ENCODE measurements around the gene ATRNL1. TPM values are rescaled to one million over a fixed set of nuclear protein-coding genes. Genes with fewer than 3 reads are reported as not detected.

Gene ATRNL1
- total RNA-seq, 2 experiments from 2014 or later = not detected

- intact Hi-C loops (cut with micrococcal nuclease; ENCODE audit: unreplicated experiment) = no loop called here
- Histone ChIP-seq H3K27ac (ENCODE audit: low read depth, low read length, poor library complexity, severe bottlenecking) (no peak overlapping the region), H3K4me1 (ENCODE audit: insufficient read depth, low read length, poor library complexity, severe bottlenecking) (no peaks in the 10 kb centered on the region), H3K4me2 (ENCODE audit: low read length) (no peak overlapping the region), H3K36me3 (ENCODE audit: insufficient read depth, low read length) (no peaks in the 10 kb centered on the region), H3K79me2 (ENCODE audit: insufficient read depth, low read depth, low read length) (no peaks in the 10 kb centered on the region), H3K9me2 (ENCODE audit: insufficient read depth, low read length) (no peaks in the 10 kb centered on the region), H4K20me1 (ENCODE audit: insufficient read depth, low read length) (no peaks in the 10 kb centered on the region), H3K4me3 (ENCODE audit: low read depth, low read length, poor library complexity, severe bottlenecking) (no peak overlapping the region), H2AFZ (ENCODE audit: low read length) (no peak overlapping the region), H3K9me3 (ENCODE audit: low read length) (no peaks in the 10 kb centered on the region)
- no peak for DNase-seq (ENCODE audit: low spot score)
- BruUV-seq (replicated peaks) = no TSS peak
- TF ChIP-seq EZH2phosphoT487 (IDR thresholded peaks at IDR 0.05; ENCODE audit: borderline replicate concordance, low read depth, low read length) (no peak), CTCF (conservative IDR thresholded peaks at IDR 0.05; ENCODE audit: low read length) (no peak)
- ChIA-PET CTCF (ENCODE audit: unreplicated experiment) (interaction anchor here (0.5 kb wide), 1 partner anchor 212 kb away, joined by 3 read pairs; no protein-coding TSS in a partner anchor), POLR2A (no interaction called here)
Measured at GRCh38 chr10:115974351-115974750, 881.2 kb downstream of the ATRNL1 start.

DNA sequence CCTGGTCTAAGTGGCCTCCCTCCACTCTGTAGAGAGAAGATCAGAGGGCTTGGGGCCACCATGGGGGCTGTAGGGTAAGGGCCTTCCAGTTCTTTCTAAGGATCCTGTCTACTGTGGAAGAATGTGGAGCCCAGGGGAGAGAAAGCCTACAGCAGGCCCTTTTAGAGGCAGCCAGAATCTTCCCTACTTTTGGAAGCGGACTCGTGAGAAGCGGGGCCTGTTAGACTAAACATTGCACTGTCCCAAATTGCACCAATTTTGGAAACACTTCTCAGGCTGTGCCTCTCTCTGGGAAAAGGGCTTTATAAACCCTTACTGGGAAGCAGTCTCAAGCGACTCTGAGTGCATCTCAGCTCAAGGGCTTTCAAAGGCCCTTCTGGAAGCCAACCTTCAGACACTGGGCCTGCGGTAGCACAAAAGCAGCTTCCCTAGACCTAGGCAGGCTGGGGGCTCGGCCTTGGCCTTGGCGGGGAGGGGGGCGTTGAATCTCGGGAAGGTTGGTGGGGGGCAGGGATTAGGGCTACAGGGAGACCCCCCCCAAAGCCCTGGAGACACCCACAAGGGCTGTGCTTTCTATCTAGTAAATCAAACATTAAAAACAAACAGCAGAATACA is 881.8 kb downstream of the ATRNL1 start:
- Histone ChIP-seq H3K36me3 (ENCODE audit: insufficient read depth, low read length) (no peaks in the 10 kb centered on the region), H3K4me2 (ENCODE audit: low read length) (no peak overlapping the region), H3K9me3 (ENCODE audit: low read length) (no peaks in the 10 kb centered on the region), H3K27ac (ENCODE audit: low read depth, low read length, poor library complexity, severe bottlenecking) (no peak overlapping the region), H3K4me3 (ENCODE audit: low read depth, low read length, poor library complexity, severe bottlenecking) (no peak overlapping the region), H3K79me2 (ENCODE audit: insufficient read depth, low read depth, low read length) (no peaks in the 10 kb centered on the region), H3K4me1 (ENCODE audit: insufficient read depth, low read length, poor library complexity, severe bottlenecking) (no peaks in the 10 kb centered on the region), H3K9me2 (ENCODE audit: insufficient read depth, low read length) (no peaks in the 10 kb centered on the region), H2AFZ (ENCODE audit: low read length) (no peak overlapping the region), H4K20me1 (ENCODE audit: insufficient read depth, low read length) (no peaks in the 10 kb centered on the region)
- ChIA-PET POLR2A (no interaction called here), CTCF (ENCODE audit: unreplicated experiment) (interaction anchor here (0.5 kb wide), 1 partner anchor 211 kb away, joined by 3 read pairs; no protein-coding TSS in a partner anchor)
- BruUV-seq (replicated peaks) = no TSS peak
- no peak for TF ChIP-seq CTCF (conservative IDR thresholded peaks at IDR 0.05; ENCODE audit: low read length)
- TF ChIP-seq EZH2phosphoT487 (IDR thresholded peaks at IDR 0.05; ENCODE audit: borderline replicate concordance, low read depth, low read length) = no peak
- no peak for DNase-seq (ENCODE audit: low spot score)
- intact Hi-C loops (cut with micrococcal nuclease; ENCODE audit: unreplicated experiment) = no loop called here

- H2AFZ ChIP-seq (ENCODE audit: low read length) = no peak overlapping the region
- ChIA-PET CTCF (ENCODE audit: unreplicated experiment) (no interaction called here), POLR2A (no interaction called here)
- no peaks in the 10 kb centered on the region for H3K4me1 ChIP-seq (ENCODE audit: insufficient read depth, low read length, poor library complexity, severe bottlenecking)
- H4K20me1 ChIP-seq (ENCODE audit: insufficient read depth, low read length) = no peaks in the 10 kb centered on the region
- intact Hi-C loops (cut with micrococcal nuclease; ENCODE audit: unreplicated experiment) = no loop called here
- no peak overlapping the region for H3K4me2 ChIP-seq (ENCODE audit: low read length)
- H3K9me2 ChIP-seq (ENCODE audit: insufficient read depth, low read length) = no peaks in the 10 kb centered on the region
- no peak overlapping the region for H3K4me3 ChIP-seq (ENCODE audit: low read depth, low read length, poor library complexity, severe bottlenecking)
- H3K9me3 ChIP-seq (ENCODE audit: low read length) = no peaks in the 10 kb centered on the region
- BruUV-seq (replicated peaks) = no TSS peak
- TF ChIP-seq EZH2phosphoT487 (IDR thresholded peaks at IDR 0.05; ENCODE audit: borderline replicate concordance, low read depth, low read length) = no peak
- H3K36me3 ChIP-seq (ENCODE audit: insufficient read depth, low read length) = no peaks in the 10 kb centered on the region
- H3K27ac ChIP-seq (ENCODE audit: low read depth, low read length, poor library complexity, severe bottlenecking) = no peak overlapping the region
- no peaks in the 10 kb centered on the region for H3K79me2 ChIP-seq (ENCODE audit: insufficient read depth, low read depth, low read length)
- DNase-seq (ENCODE audit: low spot score) = no peak
Measured at GRCh38 chr10:115975506-115975905, 882.3 kb downstream of the ATRNL1 start.
